Measurements from ENCODE around the gene B9D2.
A peak's percentile ranks its signal among the peaks of the same experiment; 100 is the strongest.
"Not testable (repeated sequence)": the region's sequence is repeated elsewhere in the genome, so short reads cannot be mapped to it uniquely, and the experiment has no call there.

B9D2 gene

DNA sequence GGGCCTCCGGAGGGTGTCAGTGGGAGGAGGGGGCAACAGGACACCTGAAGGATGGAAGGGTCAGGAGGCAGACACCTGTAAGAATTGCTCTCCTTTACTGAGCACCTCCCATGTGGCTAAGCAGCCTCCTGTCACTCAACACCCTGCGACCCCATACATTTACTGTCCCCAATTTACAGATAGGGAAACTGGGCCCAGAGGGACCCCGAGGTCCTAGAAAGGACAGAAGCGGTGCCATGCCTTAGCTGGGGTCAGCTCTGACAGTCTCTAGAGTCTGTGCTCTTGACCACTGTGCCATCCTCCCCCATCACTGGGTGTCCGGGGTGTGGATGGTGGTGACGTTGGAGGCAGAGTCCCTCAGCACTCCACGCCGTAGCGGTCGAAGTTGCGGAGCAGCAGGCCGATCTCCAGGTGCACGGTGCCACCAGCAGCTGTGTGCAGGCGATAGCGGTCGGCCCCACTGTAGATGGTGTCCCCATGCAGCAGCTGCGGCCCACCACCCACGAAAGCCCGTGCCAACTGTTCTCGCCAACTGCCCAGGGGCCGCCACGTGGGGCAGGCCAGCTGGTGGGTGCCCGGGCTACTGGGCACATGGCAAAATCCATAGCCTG, 9.5 kb downstream of the B9D2 start:
- no peak for DNase-seq (ENCODE audit: low spot score)

DNA sequence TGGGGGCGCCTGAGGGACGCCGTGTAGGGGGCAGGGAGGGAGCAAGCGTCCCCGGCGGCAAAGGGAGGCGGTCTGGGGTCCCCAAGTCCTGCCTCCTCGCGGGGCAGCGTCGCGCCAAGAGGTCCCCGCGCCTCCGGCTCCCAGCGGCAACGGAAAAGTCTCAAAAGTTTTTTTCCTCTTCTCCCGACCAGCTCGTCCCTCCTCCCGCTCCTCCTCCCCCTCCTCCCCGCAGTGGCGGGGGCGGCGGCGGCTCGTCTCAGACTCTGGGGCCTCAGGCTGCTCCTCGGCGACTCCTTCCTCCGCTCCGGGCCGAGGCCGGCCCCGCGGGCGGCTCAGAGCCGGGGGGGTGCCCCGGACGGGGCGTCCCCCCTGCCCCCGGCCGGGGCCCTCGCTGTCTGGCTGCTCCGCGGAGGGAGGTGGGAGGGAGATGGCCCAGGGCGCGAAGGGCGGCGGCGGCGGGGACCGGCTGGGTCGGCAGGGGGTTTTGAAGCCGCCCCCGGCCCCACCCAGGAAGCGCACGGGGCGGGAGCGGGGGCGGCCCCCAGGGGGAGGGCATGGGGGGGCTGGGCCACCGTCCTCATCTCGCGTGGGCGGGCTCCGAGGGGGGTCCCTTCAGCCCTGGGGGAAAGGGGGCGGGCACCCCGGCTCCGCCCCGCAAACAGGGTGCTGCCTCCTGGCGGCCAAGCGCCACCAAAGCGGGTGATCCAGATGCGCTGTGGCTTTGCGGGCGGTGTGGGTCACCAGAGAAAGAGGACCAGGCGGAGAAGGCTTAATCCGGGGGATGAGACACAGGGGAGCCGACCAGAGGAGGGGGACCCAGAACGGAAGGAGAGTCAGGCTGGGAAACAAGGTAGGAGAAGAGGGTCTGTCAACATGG, 10.2 kb downstream of the B9D2 start, which contains the start of gene TGFB1:
TSS of gene TGFB1 (minus strand) at position 457 of the 877 bp plus-strand sequence. CDS start 878 bp downstream, outside the sequence.
- peak; percentile 81 for DNase-seq (ENCODE audit: low spot score)

DNA sequence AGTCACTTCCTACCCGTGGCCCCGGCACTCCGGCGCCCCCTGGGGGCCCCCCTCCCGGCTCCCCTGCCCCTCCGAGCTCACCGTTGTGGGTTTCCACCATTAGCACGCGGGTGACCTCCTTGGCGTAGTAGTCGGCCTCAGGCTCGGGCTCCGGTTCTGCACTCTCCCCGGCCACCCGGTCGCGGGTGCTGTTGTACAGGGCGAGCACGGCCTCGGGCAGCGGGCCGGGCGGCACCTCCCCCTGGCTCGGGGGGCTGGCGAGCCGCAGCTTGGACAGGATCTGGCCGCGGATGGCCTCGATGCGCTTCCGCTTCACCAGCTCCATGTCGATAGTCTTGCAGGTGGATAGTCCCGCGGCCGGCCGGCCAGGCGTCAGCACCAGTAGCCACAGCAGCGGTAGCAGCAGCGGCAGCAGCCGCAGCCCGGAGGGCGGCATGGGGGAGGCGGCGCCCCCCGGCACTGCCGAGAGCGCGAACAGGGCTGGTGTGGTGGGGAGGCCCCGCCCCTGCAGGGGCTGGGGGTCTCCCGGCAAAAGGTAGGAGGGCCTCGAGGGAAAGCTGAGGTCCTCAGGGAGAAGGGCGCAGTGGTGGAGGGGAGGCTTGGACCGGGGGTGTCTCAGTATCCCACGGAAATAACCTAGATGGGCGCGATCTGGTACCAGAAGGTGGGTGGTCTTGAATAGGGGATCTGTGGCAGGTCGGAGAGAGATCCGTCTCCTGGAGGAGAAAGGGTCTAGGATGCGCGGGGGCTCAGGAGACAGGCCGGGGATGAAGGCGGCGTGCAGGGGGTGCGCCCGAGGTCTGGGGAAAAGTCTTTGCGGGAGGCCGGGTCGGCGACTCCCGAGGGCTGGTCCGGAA, 11.1 kb downstream of the B9D2 start:
- DNase-seq (ENCODE audit: low spot score): peak; percentile 77

DNA sequence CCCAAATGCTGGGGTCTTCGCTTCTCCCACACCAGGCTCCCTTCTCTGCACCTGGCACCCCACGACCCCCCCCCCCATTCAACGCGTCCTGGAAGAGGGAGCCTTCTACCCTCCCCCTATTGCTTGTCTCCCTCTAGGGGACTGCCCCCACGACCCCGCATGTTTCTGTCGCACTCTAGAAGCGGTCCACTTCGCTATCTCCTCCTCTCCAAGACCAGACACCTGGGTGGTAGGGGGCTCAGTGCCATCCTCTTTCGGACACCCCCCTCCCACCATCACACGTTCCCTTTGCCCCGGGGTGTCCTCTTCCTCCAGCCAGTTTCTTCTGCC, 11.7 kb downstream of the B9D2 start:
- DNase-seq (ENCODE audit: low spot score): no peak

DNA sequence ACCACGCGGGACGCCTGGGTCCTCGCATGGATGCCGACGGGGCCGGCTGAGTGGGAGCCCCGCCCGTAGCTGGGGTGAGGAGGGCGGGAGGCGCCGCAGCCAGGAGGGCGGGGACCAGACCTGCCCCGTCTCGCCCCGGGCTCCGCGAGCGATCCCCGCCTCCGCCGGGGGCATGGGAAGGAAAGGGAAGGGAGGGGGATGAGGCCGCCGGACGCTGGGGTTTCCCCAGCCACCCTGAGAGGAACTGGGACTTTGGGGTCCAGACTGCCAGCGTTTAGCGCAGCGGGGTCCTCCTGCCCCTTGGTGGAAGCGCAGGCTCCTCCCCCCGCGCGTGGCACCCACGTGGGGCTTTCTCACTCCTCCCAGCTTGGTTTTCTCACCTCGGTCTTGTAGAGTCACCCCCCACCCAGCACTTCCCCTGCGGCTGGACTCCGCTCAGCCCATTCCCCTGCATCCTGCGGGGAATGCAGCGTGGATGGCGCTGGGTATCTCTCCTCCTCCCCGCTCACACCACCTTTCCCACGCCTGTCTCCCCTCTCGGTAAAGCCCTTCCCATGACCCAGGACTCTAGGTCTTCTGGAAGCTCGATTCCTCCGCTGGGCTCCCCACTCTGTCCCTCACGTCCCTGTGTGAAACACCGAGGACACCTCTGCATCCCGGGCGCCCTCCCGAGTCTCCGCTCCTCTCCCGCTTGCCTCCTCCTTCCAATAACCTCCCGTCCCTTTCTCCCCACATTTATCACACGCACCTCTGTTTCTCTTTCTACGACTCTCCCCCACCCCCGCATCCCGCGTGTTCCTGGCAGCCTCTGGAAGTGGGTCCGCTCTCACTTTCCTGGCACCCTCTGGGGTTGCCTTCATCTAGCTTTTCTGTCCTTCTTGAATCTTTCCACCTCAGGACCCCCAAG, 12.4 kb downstream of the B9D2 start:
- peak; percentile 36 for DNase-seq (ENCODE audit: low spot score)

DNA sequence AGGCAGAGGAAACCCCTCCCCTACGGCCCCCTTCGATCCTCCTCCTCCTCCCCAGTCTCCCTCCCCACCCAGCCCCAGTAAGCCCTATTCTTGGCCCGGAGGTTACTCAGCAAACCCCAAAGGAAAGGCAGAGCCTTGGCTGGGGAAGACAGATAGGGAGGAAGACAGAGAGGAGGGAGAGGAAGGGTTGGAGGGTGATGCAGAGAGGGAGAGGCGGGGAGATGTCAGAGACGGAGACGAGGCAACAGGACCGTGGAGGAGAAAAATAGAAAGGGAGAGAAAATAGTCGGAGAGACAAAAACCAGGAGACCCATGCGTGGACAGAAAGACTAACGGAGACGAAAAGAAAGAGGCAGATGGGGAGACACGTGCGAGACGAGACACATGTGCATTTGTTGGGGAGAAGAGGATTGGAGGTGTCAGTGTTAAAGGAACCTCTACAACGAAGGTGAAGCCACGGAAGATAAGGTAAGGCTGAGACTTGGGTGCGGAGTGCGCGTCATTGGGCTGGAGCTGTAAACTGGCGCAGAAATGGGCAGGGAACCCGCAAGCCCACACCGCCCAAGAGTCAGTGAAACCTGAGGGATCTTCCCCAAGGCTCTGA, 13.1 kb downstream of the B9D2 start:
- no peak for DNase-seq (ENCODE audit: low spot score)

DNA sequence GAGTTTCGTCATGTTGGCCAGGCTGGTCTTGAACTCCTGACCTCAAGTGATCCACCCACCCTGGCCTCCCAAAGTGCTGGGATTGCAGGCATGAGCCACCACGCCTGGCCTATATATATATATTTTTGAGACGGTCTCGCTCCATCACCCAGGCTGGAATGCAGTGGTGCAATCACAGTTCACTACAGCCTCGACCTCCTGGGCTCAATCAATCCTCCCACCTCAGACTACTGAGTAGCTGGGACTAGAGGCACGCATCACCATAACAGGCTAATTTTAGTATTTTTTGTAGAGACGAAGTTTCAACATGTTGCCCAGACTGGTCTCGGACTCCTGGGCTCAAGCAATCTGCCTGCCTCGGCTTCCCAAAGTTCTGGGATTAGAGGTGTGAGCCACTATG, 17.0 kb downstream of the B9D2 start:
- not testable (repeated sequence) for DNase-seq (ENCODE audit: low spot score)

DNA sequence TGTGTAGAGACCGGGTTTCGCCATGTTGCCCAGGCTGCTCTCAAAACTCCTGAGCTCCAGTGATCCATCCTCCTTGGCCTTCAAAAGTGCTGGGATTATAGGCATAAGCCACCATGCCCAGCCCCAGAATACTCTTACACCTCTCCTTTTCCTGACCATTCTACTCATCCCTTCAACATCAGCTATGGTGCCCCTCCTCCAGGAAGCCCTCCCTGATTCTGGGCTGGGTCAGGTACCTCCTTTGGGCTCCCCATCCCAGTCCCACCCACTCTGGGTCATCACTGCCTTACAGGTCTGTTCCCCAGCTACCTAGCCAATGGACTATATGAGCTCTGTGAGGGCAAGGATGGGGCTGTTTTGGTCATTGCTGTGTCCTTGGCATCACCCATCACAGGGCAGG, 19.8 kb downstream of the B9D2 start:
- DNase-seq (ENCODE audit: low spot score): no peak

DNA sequence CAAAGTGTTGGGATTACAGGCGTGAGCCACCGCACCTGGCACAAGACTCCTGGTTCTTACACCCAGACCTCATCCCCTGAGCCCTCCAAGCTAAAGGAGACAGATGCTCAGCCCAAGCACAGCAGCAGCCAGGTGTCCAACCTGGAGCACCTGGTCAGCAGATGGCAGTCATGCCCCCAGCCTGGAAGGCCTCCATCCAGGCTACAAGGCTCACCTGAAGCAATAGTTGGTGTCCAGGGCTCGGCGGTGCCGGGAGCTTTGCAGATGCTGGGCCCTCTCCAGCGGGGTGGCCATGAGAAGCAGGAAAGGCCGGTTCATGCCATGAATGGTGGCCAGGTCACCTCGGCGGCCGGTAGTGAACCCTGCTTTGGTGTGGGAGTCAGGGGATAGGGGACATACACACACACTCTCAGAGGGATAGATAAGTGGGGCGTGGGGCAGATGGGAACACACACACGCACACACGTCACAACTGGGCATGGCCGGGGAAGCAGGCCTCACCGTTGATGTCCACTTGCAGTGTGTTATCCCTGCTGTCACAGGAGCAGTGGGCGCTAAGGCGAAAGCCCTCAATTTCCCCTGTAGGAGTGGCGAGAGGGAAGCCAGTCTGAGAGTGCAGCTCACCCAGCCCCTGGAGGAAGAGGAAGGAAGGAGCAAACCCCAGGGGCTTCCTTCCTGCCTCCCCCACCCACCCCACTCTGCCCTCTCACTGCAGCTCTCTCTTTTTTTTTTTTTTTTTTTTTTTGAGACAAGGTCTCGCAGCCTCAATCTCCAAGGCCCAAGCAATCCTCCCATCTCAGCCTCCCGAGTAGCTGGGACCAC, 22.1 kb downstream of the B9D2 start:
- DNase-seq (ENCODE audit: low spot score): no peak

DNA sequence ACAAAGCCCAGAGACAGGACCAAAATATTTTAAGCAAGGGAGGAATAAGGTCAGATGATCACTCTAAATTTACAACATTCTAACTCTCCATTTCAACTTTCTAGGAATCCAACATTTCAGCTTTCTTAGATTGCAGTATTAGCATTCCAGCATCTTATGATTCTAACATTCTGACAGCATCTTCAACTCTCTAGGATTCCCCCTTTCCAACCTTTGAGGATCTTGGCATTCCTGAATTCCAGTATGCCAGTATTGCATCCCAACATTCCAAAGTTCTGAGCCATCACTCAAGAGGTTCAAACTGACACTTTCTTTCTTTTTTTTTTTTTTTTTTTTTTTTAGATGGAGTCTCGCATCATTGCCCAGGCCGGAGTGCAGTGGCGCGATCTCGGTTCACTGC, 24.0 kb downstream of the B9D2 start:
- DNase-seq (ENCODE audit: low spot score): no peak

DNA sequence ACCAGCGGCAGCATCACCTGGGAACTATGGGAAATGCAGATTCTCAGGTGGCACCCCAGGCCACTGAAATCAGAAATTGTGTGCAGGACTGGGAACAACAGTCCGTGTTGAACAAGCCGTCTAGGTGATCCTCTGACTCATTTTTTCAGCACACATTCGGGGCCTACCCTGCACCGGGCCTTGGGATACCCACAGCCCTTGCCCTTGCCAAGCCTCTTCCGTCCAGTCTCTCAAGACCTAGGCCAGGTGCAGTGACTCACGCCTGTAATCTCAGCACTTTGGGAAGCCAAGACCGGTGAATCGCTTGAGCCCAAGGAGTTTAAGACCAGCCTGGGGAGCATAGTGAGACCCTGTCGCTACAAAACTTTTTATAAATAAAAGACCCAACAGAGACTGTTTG, 28.5 kb downstream of the B9D2 start:
- no peak for DNase-seq (ENCODE audit: low spot score)

DNA sequence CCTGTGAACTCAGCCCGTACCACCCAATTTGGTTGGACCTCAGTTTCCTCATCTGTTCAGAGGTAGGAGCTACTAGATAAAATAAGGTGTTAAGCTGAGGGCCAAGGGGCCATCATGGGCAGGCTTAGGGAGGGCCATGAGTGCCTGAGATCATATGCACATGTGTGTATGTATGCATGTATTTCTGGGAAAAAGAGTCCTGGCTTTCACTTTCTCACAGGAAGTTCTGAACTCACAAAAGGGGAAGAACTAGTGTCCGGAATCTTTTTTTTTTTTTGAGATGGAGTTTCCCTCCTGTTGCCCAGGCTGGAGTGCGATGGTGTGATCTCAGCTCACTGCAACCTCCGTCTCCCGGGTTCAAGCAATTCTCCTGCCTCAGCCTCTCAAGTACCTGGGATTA, 29.2 kb downstream of the B9D2 start:
- DNase-seq (ENCODE audit: low spot score): no peak

DNA sequence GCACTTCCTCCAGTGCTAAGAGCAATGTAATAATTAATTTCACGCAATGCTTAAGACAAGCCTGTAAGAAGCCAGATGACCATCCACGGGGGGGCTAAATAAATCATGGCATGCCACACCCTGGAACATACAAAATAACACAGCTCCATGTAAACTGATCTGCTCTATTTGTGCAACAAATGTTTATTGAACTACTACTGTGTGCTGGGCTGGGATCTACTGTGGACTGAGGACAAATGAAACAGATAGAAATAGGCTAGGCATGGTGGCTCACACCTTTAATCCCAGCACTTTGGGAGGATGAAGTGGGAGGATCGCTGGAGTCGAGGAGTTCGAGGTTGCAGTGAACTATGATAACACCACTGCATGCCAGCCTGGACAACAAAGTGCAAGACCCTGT, 31.5 kb downstream of the B9D2 start:
- no peak for DNase-seq (ENCODE audit: low spot score)

DNA sequence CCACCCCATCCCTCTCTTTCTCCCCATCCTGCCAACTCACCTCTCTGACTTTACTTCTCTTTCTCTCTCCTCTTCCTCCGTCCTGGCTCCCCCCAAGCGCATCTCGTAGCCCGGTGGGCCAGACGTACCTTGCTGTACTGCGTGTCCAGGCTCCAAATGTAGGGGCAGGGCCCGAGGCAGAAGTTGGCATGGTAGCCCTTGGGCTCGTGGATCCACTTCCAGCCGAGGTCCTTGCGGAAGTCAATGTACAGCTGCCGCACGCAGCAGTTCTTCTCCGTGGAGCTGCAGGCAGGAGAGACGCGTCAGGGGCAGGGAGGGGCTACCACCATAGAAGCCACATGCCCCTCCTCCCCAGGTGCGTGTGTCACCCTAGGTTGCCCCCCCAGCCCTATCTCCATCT, 31.9 kb downstream of the B9D2 start:
- no peak for DNase-seq (ENCODE audit: low spot score)

DNA sequence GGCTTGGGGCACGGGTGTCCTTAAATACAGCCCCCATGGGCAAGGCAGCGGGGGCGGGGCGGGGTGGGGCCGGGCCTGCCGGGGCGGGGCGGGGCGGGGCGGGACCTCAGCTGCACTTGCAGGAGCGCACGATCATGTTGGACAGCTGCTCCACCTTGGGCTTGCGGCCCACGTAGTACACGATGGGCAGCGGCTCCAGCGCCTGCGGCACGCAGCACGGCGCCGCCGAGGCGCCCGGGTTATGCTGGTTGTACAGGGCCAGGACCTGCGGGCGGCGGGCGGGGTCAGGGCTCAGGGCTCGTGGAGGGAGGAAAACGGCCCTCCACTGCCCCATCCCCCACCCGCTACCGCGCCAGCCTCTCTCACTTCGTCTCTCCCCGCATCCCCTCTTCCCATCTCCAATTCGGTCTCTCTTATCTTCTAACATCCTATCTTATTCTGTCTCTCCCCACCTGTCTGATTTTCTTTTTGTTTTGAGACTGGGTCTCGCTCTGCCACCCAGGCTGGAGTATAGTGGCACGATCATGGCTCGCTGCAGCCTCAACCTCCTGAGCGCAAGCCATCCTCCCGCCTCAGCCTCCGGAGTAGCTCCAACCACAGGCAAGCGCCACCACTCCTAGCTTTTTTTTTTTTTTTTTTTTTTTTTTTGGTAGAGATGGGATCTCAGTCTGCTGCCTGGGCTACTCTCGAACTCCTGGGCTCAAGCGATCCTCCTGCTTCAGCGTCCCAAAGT, 32.8 kb downstream of the B9D2 start:
- no peak for DNase-seq (ENCODE audit: low spot score)

DNA sequence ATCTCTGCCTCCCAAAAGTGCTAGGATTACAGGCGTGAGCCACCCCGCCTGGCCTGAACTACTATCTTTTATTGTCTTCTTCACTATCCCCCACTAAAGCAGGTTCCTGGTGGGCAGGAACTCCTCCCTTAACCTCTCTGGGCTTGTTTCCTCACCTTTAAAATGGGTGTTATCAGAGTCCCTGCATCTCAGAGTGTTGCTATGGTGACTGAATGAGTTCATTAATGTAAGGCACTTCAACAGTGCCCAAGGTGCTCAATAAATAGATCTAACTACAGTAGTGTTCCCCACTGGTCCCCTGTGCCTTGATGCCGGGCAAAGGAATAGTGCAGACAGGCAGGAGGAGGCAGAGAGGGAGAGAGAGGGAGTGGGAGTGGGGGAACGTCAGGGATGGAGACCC, 33.5 kb downstream of the B9D2 start:
- no peak for DNase-seq (ENCODE audit: low spot score)

DNA sequence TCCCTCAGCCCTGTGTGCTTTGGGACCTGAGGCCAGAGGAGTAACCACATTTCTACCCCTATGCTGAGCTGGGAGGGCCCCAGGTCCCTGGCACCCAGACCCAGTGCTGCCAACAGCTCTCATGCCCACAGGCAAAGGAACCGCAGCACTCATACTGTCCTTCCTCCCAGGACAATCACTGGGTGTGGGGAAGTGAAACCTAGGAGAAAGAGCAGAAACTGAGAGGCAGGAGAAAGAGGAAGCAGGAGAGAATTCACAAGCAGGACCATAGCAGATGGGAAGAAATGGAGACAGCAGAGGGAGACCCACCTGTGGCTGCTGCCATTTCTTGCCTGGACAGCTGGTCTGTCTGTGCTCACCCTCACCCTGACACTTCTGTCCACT, 35.1 kb downstream of the B9D2 start:
- no peak for DNase-seq (ENCODE audit: low spot score)

DNA sequence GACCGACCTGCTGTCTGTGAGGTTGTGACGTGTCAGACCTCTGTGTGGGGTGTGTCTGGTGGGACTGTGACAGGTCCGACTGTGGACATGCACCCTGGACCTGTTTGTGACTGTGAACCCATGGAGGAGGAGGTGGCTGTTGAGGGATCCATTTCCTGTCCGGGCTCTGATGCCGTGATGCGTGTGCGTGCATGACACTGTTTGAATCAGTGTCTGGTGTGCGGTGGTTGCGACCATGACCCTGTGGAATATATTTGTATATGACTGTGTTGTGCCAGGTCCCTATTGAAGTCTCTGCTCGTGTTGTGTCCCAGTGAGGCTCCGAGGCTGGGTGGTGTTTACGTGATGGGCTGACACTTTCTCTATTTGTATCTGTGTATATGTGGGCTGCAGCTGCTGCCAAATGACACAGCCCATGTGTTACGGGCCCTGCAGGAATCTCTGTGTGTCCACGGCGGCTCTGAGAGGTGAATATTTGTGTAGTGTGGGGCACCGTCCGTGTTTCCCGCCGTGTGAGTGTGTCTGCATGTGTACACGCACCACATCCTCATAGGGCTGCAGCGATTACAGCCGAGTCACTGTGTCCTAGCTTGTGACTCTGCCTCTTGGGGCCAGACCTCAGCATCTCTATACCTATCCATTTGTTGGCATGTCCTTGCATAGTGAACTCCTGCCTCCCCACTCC, 35.6 kb downstream of the B9D2 start:
- no peak for DNase-seq (ENCODE audit: low spot score)

DNA sequence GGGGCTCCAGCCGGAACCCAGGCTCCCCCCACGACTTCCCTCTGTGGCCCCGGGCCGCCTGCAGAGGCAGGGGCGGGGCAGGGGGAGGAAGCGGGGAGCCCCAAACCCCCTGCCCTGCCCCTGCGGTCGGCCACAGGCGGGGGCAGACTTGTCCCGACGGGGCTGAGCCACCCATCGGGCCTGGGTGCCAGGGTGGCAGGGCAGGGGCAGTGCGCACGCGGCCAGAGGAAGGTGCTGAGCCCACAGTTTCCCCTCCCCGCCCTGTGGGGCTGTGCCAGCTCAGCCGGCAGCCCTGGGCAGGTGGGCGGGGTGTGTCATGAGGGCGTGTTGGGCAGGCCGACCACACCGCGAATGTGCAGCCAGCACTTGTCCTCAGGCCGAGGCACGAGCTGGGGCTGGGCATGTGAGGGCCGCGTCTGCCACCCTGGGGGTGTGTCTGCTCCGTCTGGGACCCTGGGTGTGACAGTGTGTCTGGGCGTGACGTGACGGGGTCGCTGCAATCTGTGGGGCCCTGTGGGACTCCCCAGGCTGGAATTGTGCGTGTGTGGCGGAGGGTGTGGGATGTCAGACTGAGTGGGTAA, 36.3 kb downstream of the B9D2 start:
- peak; percentile 95 for DNase-seq (ENCODE audit: low spot score)
